EH (cell line): ENCODE measurements around the gene RAPH1.
A peak's percentile ranks its signal among the peaks of the same experiment; 100 is the strongest.

ENCODE experiments used
- DNase-seq: peaks from one replicate; pipeline ENCODE4 v3.0.0-alpha.2; 2015; ENCODE audit warnings: low read depth

The RAPH1 gene

DNA sequence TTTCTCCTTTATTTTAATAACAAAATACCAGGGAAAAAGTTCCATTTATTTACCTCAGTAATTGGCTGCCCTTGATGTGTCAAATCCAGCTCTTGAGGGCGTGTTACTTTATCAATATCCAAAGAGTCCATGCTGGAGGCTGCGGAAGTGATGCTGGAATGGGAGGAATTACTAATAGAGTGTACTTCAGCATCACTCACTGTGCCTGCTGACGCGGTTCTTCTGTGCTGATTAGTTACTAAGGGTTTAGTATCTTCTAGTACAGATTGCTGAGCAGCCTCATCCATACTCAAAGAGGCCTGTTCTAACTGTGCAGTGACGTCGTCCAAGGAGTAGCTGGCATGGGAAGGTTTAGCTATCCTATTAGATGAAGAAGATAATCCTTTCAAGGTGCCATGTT, 45.6 kb downstream of the RAPH1 start:
- DNase-seq, result no peak

DNA sequence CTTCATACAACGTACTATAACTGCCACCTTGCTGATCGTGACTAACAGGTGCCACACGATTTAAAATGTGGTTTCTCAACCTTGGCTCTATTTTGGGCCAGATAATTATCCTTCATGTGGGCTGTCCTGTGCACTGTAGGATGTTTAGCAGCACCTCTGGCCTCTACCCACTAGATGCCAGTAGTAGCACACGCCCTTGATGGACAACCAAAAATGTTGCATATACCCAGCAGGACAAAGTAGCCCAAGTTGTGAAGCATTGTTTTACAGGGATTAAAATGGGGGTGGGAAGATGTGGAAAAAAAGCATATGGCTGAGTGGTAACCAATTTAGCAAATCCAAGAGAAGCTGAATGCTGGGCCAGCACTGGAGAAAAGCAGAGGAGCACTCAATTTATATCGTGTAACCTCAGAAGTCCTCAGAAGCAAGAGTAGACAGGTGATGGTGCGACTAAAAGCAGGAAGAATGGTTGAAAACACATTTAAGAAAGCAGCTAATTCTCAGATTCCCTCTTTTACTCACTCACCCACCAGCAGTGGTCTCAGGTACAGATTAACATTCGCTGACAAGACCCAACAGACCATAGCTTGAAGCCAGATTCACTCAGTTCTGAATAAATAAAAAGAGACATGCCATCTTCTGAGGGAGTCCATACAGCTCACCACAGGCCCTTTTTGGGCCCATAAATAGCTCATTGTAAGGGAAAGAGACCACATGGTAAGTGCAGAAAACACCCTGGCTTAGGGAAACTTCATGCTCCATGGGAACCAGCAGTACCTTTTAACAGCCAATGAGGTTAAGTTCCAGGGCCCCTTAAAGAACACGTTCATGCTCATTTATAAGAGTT, 50.6 kb downstream of the RAPH1 start:
- peak; percentile 59 for DNase-seq

DNA sequence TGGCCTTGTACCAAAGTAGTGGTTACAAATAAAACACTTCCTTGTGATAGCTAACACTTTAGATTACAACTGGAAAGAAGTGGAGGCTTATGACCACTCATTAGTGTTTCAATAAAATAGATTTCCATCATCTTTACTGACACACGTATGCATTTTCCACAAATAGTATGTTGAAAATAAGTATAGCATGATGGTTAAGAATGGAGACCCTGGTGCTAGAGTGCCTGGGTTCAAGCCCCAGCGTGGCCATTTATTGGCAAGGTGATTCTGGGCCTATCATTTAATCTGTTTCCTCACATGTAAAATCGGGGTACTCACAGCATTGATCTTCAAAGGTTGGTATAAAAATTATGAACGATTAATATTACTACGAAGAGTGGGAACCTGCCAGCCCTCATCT, 54.5 kb downstream of the RAPH1 start:
- no peak for DNase-seq

DNA sequence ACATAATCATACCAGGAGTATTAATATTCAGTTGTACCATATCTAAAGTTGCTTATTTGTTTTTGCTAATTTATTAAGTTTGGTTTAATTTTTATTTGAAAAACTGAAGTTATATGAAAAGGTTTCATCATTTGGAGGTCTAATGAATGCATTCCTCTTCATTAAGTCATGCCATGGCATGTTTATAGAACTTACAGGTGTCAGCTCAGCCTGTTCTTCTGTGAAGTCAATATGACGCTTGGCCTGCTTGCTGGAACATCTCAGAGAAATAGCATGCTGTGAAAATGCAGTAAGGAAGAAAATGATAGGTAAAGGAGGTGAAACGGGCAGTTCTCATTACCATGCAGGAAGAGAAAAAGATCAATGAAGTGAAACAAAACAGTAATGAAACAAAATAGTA, 58.2 kb downstream of the RAPH1 start:
- no peak for DNase-seq

DNA sequence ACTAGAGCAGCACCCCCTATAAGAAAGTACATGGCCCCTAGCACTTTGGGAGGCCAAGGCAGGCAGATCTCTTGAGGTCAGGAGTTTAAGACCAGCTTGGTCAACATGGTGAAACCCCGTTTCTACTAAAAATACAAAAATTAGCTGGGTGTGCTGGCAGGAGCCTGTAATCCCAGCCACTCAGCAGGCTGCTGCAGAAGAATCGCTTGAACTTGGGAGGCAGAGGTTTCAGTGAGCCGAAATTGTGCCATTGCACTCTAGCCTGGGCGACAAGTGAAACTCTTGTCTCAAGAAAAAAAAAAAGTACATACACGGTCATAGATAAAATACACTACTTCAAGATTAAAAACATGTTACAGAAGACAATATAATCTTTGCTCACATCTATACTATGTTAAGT, 63.8 kb downstream of the RAPH1 start:
- DNase-seq, result no peak

DNA sequence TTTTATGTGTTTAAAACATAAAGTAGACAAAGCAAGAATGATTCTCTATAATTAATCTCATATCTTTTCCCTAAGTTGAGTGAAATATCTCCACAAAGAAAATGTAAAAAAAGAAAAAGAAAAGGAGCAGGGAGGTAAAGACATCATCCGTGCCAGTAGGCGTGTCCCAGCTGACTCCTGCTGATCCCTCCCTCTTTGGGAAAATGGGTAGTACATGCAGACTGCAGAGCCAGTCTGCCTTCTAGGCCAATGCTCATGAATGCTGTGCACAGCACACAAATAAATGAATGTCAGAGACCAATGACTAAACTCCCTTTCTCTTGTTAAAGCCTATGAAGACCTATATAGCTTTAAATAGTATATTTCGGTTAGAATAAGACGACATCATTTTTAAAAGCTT, 64.7 kb downstream of the RAPH1 start:
- DNase-seq, result no peak

DNA sequence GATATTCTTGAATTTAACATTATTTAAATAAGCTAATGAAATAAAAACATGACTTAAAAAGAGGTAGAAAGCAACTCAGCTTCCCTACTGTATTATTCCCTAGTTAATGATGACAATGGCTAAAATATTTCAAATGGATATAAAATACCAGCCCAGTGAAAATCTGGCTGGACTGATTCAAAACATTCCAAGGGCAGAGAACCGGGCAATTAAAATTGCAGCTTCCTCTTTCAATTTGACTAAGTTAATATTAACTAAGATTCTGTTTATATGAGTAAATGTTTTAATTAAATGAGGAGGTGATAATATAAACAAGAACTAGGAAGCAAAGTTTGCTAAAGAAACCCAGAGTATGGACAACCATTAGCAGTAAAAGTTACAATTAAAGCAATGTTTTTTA, 65.6 kb downstream of the RAPH1 start:
- DNase-seq, result peak; percentile 36

DNA sequence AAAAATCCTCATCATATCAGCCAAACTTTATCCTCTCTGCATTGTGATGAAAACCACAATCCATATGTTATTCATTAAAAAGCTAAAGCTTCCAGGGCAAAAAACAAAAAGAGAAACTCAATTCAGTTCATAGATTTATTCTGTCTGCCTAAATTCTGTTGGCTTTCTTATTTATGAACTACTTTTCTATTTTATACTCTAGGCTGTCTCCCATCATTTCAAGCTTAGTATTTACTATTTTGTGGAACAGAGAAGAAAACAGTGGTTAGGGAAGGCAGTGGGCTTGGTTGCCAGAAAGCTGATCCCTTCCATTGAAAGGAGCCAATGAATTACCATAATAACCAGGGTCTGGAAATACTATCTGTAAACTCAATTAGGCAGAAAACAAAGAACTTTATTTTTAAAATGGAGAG, 71.8 kb downstream of the RAPH1 start:
- DNase-seq, result peak; percentile 41

DNA sequence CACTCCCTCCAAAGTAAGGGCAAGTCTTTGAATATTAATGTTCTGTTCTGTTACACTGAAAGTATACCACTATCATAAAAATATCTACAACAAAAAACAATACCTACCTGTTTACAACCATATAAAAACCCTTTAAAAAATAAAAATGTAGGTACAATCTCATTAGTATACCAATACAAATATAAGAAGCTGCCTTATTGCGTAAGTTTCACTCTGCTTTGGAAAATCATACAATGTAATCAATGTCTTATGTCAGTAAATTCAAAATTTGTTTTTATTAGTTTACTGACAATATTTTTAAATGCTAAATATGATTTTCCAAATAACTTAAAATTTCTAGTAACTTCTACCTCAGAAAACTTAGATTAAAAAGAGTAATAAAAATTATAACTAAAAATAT, 72.8 kb downstream of the RAPH1 start:
- no peak for DNase-seq

DNA sequence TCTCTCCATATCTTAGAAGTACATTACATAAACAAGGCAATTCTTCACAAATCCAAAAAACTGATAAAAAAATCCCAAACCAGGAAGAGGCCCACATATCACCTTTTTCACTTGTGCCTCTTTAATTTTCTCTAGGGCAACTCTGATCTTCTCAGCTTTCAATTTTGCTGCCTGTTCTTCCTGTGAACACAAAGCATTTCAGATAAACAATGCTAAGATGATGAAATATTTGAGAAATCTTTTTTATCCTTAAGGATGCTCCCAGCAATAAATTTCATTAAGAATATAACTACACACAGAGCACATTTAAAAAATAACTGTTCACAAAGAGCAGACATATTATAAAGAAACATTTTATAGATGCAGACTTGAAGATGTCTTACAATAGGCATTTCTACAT, 73.4 kb downstream of the RAPH1 start:
- DNase-seq, result no peak

DNA sequence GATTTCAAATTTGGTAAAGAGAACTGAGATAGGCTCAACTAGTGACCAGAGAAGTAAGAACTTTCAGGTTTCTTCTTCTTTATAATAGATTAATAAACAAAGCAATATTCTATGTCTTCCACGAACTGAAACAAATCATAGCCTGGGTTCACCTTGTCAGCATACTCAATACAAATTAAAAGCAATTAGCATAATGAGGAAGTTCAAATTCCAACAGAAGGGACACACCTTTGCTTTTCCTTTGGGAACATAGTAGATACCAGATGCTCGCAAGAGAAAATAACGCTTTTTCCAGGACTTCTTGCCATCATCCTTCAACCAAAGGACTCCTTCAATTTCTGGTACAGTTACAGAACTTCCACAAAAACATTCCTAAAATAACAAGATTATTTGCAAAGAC, 79.9 kb downstream of the RAPH1 start:
- no peak for DNase-seq

DNA sequence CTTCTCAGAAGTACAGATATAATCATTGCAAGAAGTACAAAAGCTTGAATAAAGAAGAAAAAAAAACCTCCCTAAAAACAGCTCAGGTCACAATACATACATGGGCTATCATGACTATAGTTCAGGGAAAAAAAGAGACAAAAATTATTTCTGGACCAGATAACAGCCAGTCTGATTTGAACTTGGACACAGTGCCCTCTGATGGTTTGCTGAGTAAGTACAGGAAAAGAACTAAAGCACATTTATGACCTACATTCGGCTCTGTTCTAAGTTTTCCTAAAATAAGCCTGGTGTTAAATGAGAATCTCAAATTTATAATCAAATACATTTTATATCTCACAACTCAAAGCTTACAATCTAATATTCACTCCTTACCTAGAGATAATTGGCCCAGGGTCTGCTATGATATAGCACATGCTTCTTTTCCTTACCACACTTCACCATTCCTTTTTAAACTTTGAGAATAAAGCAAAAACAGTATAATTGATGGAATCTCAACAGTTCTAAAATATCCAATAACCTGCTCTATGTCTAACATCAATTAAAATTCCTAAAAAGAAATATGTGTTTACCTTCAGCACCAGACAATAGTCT, 81.1 kb downstream of the RAPH1 start:
- DNase-seq, result peak; percentile 69

DNA sequence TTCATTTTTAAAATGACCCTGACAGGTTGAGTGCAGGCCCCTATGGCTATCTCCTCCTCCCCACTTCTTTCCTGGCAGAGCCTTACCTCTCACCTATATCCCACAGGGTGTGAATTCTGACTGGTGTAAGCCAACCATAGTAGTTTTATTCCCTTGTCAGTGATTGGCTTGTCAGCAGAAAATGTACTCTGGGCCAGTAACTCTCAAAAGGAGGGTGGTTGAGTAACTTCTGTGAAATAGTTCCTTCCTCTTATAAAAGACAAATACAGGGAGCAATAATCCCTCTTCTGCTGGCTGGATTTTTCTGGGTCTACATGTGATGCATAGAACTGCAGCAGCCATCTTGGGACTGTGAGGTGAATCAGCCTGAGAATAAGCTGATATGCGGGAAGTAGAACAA, 83.4 kb downstream of the RAPH1 start:
- peak; percentile 31 for DNase-seq

DNA sequence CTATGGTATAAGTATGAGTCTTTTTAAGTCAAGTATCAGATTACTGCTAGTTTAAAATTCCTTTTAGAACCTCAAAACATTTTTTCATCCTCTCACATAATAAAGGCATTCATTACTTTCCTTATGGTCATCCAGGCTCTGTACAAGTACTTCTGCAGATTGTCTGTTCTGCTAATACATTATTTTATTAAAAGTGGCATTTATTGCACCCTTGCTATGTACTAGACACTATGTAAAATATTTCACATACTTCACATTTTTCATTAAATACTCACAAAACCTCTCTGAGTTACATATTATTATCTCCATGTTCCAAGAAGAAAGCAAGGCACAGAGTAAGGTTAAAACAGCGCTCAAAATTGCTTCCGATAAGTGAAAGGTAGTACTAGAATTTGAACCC, 84.1 kb downstream of the RAPH1 start:
- DNase-seq, result peak; percentile 90

DNA sequence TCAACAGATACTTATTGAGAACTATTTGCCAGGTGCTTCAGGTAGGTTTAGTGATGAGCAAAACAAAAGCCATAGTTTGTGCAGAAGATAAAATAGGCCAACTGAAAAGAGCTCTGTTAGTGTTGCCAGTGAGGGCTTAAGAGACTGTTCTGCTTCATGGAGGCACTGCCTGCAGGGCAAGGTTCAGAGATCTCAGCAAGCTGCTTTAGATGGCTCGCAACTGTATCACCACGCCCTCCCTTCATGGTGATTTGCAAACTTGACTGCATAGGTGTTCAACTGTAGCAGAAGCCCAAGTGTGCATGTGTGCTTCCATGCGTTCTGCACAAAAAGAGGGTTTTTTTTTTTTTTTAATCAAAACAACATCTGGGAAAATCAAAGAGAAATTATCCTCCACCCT, 84.5 kb downstream of the RAPH1 start:
- no peak for DNase-seq

DNA sequence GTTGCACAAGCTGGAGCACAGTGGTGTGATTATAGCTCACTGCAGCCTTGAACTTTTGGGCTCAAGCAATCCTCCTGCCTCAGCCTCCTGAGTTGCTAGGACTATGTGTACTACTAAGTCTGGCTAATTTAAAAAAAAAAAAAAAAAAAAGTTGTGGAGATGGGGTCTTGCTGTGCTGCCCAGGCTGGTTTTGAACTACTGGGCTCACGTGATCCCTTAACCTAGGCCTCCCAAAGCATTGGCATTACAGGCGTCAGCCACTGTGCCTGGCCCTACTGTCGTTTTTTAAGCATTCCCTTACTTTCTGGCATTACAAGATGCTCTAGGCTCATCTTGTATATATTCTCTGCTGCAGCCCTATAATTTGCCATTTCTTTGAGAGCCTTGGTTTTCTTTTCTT, 88.3 kb downstream of the RAPH1 start:
- no peak for DNase-seq

DNA sequence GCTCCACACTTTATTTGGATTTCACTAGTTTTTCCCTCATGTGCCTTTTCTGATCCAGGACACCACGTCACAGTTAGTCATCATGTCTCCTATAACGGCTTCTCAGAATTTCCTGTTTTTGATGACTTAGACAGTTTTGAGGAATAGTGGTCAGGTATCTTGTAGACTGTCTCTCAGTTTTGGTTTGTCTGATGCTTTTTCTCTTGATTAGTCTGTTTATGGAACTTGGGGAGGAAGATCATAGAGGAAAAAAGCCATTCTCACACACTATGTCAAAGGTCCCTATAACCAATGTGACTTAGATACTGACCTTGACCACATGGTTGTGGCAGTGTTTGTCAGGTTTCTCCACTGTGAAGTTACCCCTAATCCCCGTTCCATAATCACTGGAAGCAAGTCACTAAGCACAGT, 89.0 kb downstream of the RAPH1 start:
- DNase-seq, result peak; percentile 80

DNA sequence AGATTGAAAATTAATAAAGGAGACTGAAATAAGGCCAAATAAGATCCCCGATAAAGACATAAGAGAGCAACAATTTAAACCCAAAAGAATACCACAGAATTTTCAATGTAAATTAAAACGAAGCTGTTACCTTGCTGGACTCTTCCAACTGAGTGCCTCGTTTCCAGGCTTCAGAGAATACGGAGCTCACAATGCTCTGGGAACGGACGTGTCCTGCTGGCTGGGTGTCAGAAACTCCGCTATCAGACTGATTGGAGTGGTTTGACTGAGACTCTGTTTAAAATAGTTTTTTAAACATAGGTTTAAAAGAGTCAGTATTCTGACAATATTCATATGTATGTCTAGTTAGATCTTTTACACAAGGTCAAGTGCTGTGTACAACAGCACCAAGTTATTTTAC, 90.4 kb downstream of the RAPH1 start:
- no peak for DNase-seq

DNA sequence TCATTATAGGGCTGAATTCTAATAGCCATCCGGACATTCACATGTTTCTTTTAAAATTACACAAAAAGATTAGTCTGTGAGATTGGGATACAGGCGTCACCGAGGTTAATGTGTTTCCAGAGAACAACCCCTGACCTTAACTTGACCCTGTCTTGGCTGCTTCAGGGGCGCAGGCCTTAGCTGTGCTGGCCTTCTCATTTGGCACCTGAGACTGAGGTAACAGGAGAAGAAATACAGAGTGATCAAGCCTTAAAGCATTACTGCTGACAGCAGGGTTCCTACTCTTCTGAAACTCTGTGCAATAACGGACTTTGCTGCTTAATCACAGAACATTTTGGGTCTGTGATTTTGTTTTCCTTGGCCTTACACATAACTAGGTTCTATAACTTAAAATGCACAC, 92.6 kb downstream of the RAPH1 start:
- no peak for DNase-seq

DNA sequence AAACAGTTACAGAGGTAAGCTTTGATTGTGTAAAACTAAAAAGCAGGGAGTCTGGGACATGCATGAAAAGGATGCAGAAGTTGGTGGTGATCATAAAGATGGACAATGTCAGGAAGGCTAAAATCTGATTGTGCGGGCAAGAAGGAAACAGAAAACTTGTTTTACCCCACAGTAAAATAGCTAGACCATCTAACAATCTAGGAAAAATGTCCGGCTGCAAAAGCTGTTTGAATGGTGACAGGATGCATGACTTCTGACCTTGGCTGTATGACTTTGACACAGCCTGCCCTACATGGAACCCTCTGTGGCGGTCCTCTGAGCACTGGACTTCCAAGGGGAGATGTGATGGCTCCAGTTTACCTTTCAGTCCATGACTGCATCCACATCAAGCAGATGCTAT, 93.6 kb downstream of the RAPH1 start:
- no peak for DNase-seq

DNA sequence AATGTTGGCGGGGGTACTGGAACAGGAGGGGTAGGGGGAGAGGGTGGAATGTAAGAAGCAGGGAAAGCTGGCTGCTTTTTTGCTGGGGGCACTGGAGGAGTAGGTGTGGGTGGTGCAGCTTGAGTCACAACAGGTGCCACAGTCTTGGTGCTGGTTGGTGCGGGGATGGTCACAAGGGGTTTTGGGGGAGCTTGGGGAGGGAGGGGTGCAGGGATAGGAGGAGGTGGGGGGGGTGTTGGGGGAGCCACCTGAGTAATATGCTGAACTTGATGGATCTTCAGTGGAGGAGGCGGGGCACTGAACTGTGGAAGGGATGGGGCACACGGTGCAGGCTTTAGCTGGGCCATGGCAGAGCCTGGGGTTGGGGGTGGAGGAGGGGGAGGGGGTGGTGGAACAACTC, 94.4 kb downstream of the RAPH1 start:
- no peak for DNase-seq

DNA sequence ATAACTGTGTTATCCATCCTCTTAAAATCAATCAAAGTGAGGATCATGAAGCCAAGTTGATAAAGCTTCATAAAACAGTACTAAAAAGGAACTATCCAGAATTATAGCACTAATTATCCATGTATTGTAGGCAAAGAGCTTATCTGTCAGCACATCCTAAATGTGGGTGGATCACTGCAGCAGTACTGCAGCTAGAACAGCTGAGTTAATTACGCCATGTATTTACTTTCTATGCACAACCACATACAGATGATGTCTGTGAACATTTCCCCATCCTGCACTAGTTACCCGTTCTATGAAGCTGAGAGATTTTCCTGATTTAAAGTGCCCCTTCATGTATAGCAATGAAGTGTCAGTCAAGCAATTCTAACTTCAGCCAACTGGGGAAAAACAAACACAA, 96.6 kb downstream of the RAPH1 start:
- DNase-seq, result no peak

DNA sequence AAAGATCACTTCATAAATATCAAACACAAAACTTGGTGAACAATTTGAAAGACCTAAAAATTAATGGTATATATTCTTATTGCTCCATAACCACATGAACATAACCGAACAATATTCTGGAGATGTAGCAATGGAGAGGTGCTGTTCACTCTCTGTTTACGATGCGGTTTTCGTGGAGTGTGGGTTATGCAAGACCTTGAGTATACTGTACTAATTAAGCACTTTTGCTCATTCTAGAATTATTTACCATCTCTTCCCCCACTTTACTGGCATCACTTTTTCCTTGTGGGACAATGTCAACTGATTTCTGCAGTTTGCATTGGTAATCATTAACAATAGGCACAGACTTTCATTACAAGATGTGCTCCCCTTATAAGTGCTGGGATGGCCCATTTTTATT, 97.6 kb downstream of the RAPH1 start:
- DNase-seq, result peak; percentile 31

DNA sequence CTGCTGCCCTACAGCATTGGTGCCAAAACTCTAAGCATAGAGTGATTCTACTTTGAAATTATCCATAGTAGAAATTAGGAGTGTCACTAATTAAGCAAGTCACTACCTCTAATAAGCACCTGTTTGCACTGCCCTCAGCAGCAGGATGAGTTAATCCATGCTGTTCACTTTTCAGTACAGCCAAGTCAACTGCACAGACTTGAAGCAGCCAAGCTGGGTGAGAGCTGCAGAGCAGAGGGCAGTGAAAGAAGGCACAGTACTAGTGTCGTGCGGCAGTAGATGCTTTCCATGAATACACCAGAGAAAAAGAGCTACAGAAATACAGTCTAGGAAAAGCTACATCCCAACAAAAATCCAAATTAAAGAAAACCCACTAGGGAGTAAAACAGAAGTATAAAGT, 98.6 kb downstream of the RAPH1 start:
- DNase-seq, result no peak
